BJ (cell line): Measurements from ENCODE around the gene MTX3. TPM values are rescaled to one million over a fixed set of nuclear protein-coding genes. Genes with fewer than 3 reads are reported as not detected.

Source experiments
- CTCF ChIA-PET: fragments of 350-600 bp; formaldehyde crosslinking; extraction: SDS; loops from one replicate; lab custom pipeline; 2021; ENCODE audit warnings: antibody characterized with exemption, inconsistent platforms; lab: Yijun Ruan, JAX
- POLR2A ChIA-PET: fragments of 300-600 bp; sonication (Branson Sonifier 250); formaldehyde crosslinking; extraction: SDS; loops from one replicate; lab custom pipeline; 2021; ENCODE audit warnings: antibody characterized with exemption; lab: Charles Lee
- DNase-seq: peaks from one replicate; pipeline ENCODE4 v3.0.0-alpha.2; 2011; ENCODE audit warnings: low read depth
- H3K27me3 ChIP-seq: 2 replicates; pipeline ENCODE4 v1.6.0; 2011; ENCODE audit warnings: low read length; ENCODE audit not compliant: control insufficient read depth, insufficient read depth
- H3K36me3 ChIP-seq: 2 replicates; pipeline ENCODE4 v1.5.1; 2011; ENCODE audit warnings: low read length; ENCODE audit not compliant: control insufficient read depth, insufficient read depth
- H3K4me3 ChIP-seq: 2 replicates; pipeline ENCODE4 v1.5.1; 2011; ENCODE audit warnings: low read depth, mild to moderate bottlenecking, control low read depth, low read length
- CTCF ChIP-seq: IDR thresholded peaks from 2 replicates; pipeline ENCODE4 v1.5.1; 2011; ENCODE audit warnings: low read depth, mild to moderate bottlenecking, control low read depth, inconsistent platforms, low read length, moderate library complexity; ENCODE audit not compliant: insufficient read depth
- polyA plus RNA-seq: library from polyadenylated mRNA; depleted of rRNA; stranded (reverse); fragments of >200 nt; gene quantifications from 2 replicates; pipeline ENCODE4 v1.2.3, GENCODE V29; 2011

MTX3 gene
- polyA plus RNA-seq, 1 experiment = 5.1 TPM

GRCh38 chr5:79983618-79984017, 7.4 kb downstream of the MTX3 start:
- TF ChIP-seq CTCF = no peak
- CTCF ChIA-PET = no interaction called here
- H3K27me3 ChIP-seq = no peaks in the 10 kb centered on the region
- POLR2A ChIA-PET = no interaction called here
- no peak for DNase-seq
- H3K36me3 ChIP-seq = peaks cover 3% of the 10 kb centered on the region
- no peak overlapping the region for H3K4me3 ChIP-seq

GRCh38 chr5:79982136-79982535, 8.9 kb downstream of the MTX3 start:
- ChIA-PET POLR2A (no interaction called here), CTCF (no interaction called here)
- Histone ChIP-seq H3K4me3 (no peak overlapping the region), H3K36me3 (peaks cover 2% of the 10 kb centered on the region), H3K27me3 (no peaks in the 10 kb centered on the region)
- TF ChIP-seq CTCF = no peak
- no peak for DNase-seq

- H3K4me3 ChIP-seq = no peak overlapping the region
- H3K36me3 ChIP-seq = peaks cover 2% of the 10 kb centered on the region
- DNase-seq = no peak
- TF ChIP-seq CTCF = no peak
- no peaks in the 10 kb centered on the region for H3K27me3 ChIP-seq
- POLR2A ChIA-PET = no interaction called here
- CTCF ChIA-PET = no interaction called here
Observed at GRCh38 chr5:79976759-79977515, 14.1 kb downstream of the MTX3 start.

- POLR2A ChIA-PET = no interaction called here
- H3K4me3 ChIP-seq = no peak overlapping the region
- no peak for TF ChIP-seq CTCF
- CTCF ChIA-PET = interaction anchor here (1.1 kb wide), 1 partner anchor 107 kb away, joined by 3 read pairs; no protein-coding TSS in a partner anchor
- H3K27me3 ChIP-seq = no peaks in the 10 kb centered on the region
- DNase-seq = no peak
- peaks cover 2% of the 10 kb centered on the region; the same call in 1 of the 2 replicates for H3K36me3 ChIP-seq
Observed at GRCh38 chr5:79975422-79975821, 15.6 kb downstream of the MTX3 start.

- no peak for DNase-seq
- Histone ChIP-seq H3K4me3 (no peak overlapping the region), H3K27me3 (no peaks in the 10 kb centered on the region), H3K36me3 (peaks cover 2% of the 10 kb centered on the region; the same call in 1 of the 2 replicates)
- ChIA-PET CTCF (interaction anchor here (1.1 kb wide), 1 partner anchor 108 kb away, joined by 3 read pairs; no protein-coding TSS in a partner anchor), POLR2A (no interaction called here)
- no peak for TF ChIP-seq CTCF
Observed at GRCh38 chr5:79974886-79975285, 16.2 kb downstream of the MTX3 start.
